SK-N-SH treated with all-trans-retinoic acid at 6 μM for 48 hours (cell line): ENCODE data around the gene PLXDC2.

Experiments
- ATAC-seq: fragments of 200-7000 bp; cut with Tn5 transposase; 3 replicates; pipeline ENCODE4 v1.9.1; 2020; ENCODE audit warnings: mild to moderate bottlenecking, moderate library complexity
- ARNTL ChIP-seq: fragments of 450-650 bp; formaldehyde crosslinking; IDR thresholded peaks from 2 replicates; pipeline ENCODE4 v1.5.0; 2020; ENCODE audit warnings: low read depth, mild to moderate bottlenecking, moderate library complexity, borderline replicate concordance
- BACH2 ChIP-seq: fragments of 250-450 bp; sonication (Bioruptor Pico); IDR thresholded peaks from 2 replicates; pipeline ENCODE4 v1.9.0; 2021; ENCODE audit warnings: mild to moderate bottlenecking, borderline replicate concordance
- CREB5 ChIP-seq: fragments of 250-450 bp; sonication (Bioruptor Pico); IDR thresholded peaks from 2 replicates; pipeline ENCODE4 v1.5.1; 2020; ENCODE audit warnings: low read depth, mild to moderate bottlenecking, moderate library complexity
- CSDC2 ChIP-seq: fragments of 250-450 bp; sonication (Bioruptor Pico); IDR thresholded peaks from 2 replicates; pipeline ENCODE4 v1.5.0; 2020; ENCODE audit warnings: mild to moderate bottlenecking, moderate library complexity
- CSRNP3 ChIP-seq: fragments of 250-450 bp; sonication (Bioruptor Pico); IDR thresholded peaks from 2 replicates; pipeline ENCODE4 v1.5.1; 2021; ENCODE audit warnings: mild to moderate bottlenecking, moderate library complexity
- ESRRG ChIP-seq: fragments of 250-450 bp; sonication (Bioruptor Pico); IDR thresholded peaks from 2 replicates; pipeline ENCODE4 v1.6.1; 2021; ENCODE audit warnings: mild to moderate bottlenecking
- ISL1 ChIP-seq: fragments of 250-450 bp; sonication (Bioruptor Pico); IDR thresholded peaks from 2 replicates; pipeline ENCODE4 v2.1.2; 2022; ENCODE audit warnings: mild to moderate bottlenecking, moderate library complexity
- OSR1 ChIP-seq: fragments of 250-450 bp; sonication (Bioruptor Pico); IDR thresholded peaks from 2 replicates; pipeline ENCODE4 v1.8.0; 2022; ENCODE audit warnings: moderate library complexity, mild to moderate bottlenecking, inconsistent platforms
- PATZ1 ChIP-seq: fragments of 250-450 bp; sonication (Bioruptor Pico); IDR thresholded peaks from 2 replicates; pipeline ENCODE4 v1.8.0; 2020; ENCODE audit warnings: mild to moderate bottlenecking, moderate library complexity, borderline replicate concordance
- POU6F1 ChIP-seq: fragments of 250-450 bp; sonication (Bioruptor Pico); IDR thresholded peaks from 2 replicates; pipeline ENCODE4 v1.8.0; 2021; ENCODE audit warnings: low read depth, mild to moderate bottlenecking, moderate library complexity, borderline replicate concordance
- PPARA ChIP-seq: fragments of 250-450 bp; sonication (Bioruptor Pico); IDR thresholded peaks from 2 replicates; pipeline ENCODE4 v1.5.0; 2020; ENCODE audit warnings: mild to moderate bottlenecking, borderline replicate concordance
- RARB ChIP-seq: fragments of 250-450 bp; sonication (Bioruptor Pico); IDR thresholded peaks from 2 replicates; pipeline ENCODE4 v1.8.0; 2021; ENCODE audit warnings: mild to moderate bottlenecking, moderate library complexity
- SNAI2 ChIP-seq: fragments of 250-450 bp; sonication (Bioruptor Pico); IDR thresholded peaks from 2 replicates; pipeline ENCODE4 v1.5.0; 2020; ENCODE audit warnings: mild to moderate bottlenecking, moderate library complexity
- TCF4 ChIP-seq: fragments of 250-450 bp; sonication (Bioruptor Pico); IDR thresholded peaks from 2 replicates; pipeline ENCODE4 v1.8.0; 2021; ENCODE audit warnings: mild to moderate bottlenecking, moderate library complexity, borderline replicate concordance
- TOX ChIP-seq: fragments of 250-450 bp; sonication (Bioruptor Pico); IDR thresholded peaks from 2 replicates; pipeline ENCODE4 v1.8.0; 2021; ENCODE audit warnings: mild to moderate bottlenecking, moderate library complexity, borderline replicate concordance
- TSHZ2 ChIP-seq: fragments of 250-450 bp; sonication (Bioruptor Pico); IDR thresholded peaks from 2 replicates; pipeline ENCODE4 v1.5.0; 2020; ENCODE audit warnings: mild to moderate bottlenecking, moderate library complexity
- ZC3H10 ChIP-seq: fragments of 250-450 bp; sonication (Bioruptor Pico); IDR thresholded peaks from 2 replicates; pipeline ENCODE4 v1.5.1; 2021; ENCODE audit warnings: mild to moderate bottlenecking, moderate library complexity
- ZFP30 ChIP-seq: fragments of 450-650 bp; formaldehyde crosslinking; IDR thresholded peaks from 2 replicates; pipeline ENCODE4 v1.5.0; 2022; ENCODE audit warnings: mild to moderate bottlenecking, moderate library complexity
- ZNF565 ChIP-seq: fragments of 450-650 bp; formaldehyde crosslinking; conservative IDR thresholded peaks from 2 replicates; pipeline ENCODE4 v1.5.0; 2020; ENCODE audit warnings: low read depth, mild to moderate bottlenecking, moderate library complexity
- ZNF70 ChIP-seq: fragments of 450-650 bp; formaldehyde crosslinking; IDR thresholded peaks from 2 replicates; pipeline ENCODE4 v1.5.0; 2020; ENCODE audit warnings: mild to moderate bottlenecking, moderate library complexity
- ZNF8 ChIP-seq: fragments of 450-650 bp; formaldehyde crosslinking; IDR thresholded peaks from 2 replicates; pipeline ENCODE4 v1.5.0; 2020; ENCODE audit warnings: mild to moderate bottlenecking, moderate library complexity

PLXDC2 gene

GRCh38 chr10:20233423-20233822, 417.2 kb downstream of the PLXDC2 start:
- ATAC-seq, result no peak
- TF ChIP-seq ZFP30, result no peak
- TF ChIP-seq ZNF70 (CRISPR knock-in tag), result no peak

GRCh38 chr10:20234579-20234978, 418.3 kb downstream of the PLXDC2 start:
- ATAC-seq, result no peak
- TF ChIP-seq PPARA (no peak), TOX (no peak), ARNTL (no peak), CSRNP3 (CRISPR knock-in tag) (no peak), CSDC2 (no peak), CREB5 (CRISPR knock-in tag) (no peak), TSHZ2 (CRISPR knock-in tag) (no peak), TCF4 (no peak), ZC3H10 (CRISPR knock-in tag) (no peak), ZNF565 (CRISPR knock-in tag) (no peak), ZFP30 (no peak), ESRRG (no peak), ZNF8 (no peak), SNAI2 (CRISPR knock-in tag) (no peak), BACH2 (CRISPR knock-in tag) (no peak)

GRCh38 chr10:20237091-20237570, 420.9 kb downstream of the PLXDC2 start:
- TF ChIP-seq ARNTL (no peak), CSDC2 (no peak), ZNF565 (CRISPR knock-in tag) (no peak), BACH2 (CRISPR knock-in tag) (no peak), ZNF70 (CRISPR knock-in tag) (no peak), CSRNP3 (CRISPR knock-in tag) (no peak), PPARA (no peak), TCF4 (no peak), CREB5 (CRISPR knock-in tag) (no peak), POU6F1 (CRISPR knock-in tag) (no peak), ZC3H10 (CRISPR knock-in tag) (no peak), SNAI2 (CRISPR knock-in tag) (no peak), RARB (CRISPR knock-in tag) (no peak), ZFP30 (no peak), OSR1 (no peak), TSHZ2 (CRISPR knock-in tag) (no peak), ISL1 (CRISPR knock-in tag) (no peak), PATZ1 (CRISPR knock-in tag) (no peak), TOX (no peak)
- no peak for ATAC-seq
